Hippocampal formation (tissue), 2 donors: ENCODE data around the gene GRAMD1B.

Source experiments
- DNase-seq, 2 donors: peaks; one replicate each; lab custom pipeline; 2025; lab: John Stamatoyannopoulos, UW

The GRAMD1B gene

GRCh38 chr11:123409456-123410217, 20.4 kb upstream of the GRAMD1B start:
- DNase-seq = no peak

DNA sequence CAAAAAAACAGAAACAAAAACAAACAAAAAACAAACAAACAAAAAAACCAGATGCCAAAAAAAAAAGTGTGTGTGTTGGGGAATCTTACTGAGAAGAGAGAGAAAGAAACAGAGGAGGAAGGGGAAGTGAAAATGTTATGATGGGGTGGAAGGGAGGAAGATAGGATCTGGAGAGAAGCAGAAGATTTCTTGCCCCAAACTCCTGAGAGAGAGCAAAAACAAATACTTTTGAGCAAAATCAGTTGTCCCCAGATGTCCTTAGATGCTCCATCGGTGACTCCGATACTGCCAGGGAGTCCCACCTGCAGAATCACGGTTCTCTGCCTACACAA, 19.9 kb upstream of the GRAMD1B start:
- no peak for DNase-seq

DNA sequence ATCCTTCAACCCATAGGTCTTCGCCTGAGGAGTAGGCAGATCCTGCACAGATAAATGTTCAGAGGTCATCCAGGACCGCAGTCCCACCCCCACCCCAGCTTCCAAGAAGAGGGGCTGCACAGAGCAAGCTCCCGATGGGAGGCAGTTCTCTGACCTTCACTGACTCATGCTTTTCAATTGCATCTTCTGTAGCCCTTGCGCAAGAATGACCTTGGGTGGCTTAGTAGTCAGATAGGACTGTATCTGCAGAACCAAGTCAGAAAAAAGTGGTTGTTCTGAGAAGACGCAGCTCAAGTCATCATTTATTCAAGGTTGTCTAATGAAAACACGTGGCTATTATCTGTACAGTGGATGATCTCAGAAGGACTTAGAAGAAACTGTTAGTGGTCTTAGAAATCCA, 16.4 kb upstream of the GRAMD1B start:
- DNase-seq = no peak

- DNase-seq = no peak
Measured at GRCh38 chr11:123416566-123416965, 13.5 kb upstream of the GRAMD1B start.

GRCh38 chr11:123418351-123419114, 11.5 kb upstream of the GRAMD1B start:
- no peak for DNase-seq

DNA sequence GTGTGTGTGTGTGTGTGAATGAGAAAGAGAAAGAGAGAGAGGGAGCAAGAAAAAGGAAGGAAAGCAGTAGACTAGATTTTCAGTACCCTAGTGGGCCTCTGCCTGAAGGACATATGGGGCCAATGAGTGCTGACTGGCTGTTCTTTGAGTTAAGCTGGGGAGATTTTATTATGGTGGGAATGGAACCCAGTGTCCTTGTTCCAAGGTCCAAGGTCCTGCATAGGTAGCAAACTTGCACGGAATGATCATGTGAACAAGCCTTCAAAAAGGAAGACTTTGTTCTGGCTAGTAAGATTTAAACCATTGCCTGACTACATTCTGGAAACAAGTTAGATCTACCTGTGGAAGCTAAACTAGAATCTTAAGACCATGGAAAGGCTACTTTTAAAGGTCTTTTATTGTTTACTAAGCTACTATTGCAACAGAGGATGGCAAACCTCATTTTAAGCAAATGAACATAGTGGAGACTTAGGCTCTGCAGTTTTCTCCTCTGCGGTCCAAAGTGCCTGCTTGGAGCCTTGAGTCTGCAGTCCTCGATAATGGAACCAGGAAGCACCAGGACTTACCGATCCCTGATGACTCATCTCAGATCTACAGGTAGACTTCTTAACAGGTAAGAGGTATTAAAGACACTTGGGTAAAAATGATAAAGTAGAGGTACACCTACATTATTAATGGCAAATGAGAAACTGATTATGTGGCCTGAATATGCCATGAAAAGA, 10.2 kb upstream of the GRAMD1B start:
- DNase-seq = no peak

DNA sequence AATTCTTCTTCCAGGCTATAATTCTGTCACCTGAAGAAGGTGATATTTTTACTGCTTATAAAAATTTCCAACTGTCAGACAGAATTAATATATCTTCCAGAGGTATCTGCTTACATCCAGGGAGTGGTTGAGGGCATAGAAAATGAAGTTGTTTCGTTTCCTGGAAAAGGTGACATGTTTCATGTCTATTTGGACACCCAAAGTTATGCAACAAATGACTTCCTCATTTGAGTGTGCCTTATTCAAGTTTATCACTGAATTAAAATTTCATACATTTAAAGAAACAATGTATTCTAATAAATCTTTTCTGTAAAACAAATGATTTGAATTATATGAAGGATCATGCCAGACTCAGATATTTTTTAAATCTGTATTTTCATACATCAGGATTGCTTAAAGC, 8.5 kb upstream of the GRAMD1B start:
- no peak for DNase-seq

DNA sequence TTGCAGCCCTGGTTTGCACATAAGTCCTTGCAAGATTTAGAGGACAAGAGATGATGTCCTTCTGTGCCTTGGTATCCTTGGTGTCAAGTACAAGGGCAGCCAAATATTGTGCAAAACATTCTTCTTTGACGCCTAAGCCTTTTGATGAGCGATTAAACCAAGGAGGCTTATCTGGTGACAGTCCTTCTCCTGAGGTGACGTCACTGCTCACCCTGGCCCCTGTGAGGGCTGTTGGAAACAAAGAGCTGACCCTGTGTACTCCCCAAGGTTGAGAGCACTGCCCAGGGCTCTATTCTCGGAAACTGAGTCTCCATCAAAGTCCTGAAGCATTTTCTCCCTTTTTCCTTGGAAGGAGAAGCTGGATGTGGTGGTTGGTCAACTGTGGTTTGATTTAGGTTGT, 4.7 kb upstream of the GRAMD1B start:
- no peak for DNase-seq

DNA sequence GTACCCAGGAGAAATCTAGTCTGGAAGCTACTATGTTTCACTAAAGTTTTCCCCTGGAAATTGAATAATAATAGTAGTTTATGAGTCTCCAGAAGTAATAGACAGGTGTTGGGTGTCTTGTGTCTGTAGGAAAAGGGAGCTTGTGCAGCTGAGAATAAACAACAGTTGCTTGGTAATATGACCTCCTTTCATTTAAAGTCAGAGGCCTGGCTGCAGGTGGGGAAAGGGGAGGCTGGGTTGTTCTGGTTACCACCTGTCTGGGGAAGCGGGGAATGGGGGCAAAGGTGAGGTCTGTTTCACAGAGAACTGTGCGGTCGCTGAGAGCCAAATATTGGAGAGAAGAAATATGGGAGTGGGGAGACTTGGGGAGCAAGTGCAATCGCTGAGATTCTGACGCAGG, 3.3 kb upstream of the GRAMD1B start:
- DNase-seq = no peak

DNA sequence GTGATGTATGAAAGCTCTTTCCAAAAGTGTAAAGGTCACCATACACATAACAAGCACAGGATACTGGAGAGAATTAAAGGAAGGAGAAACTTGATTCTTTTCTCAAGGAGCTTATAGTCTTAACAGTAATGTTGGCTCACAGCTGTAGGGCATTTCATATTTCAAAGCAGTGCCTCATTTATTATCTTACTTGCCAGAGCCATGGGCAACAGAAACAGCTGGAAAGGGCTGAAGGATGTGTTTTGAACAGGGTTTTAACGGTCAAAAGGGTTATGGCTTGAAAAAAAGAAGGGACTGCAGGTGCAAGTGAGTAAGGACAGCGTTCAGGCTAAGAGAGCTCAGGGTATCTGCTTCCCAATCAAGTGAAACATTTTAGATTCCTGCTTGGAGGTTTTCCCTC, 2.7 kb upstream of the GRAMD1B start:
- DNase-seq = no peak

- DNase-seq = no peak
Measured at GRCh38 chr11:123428116-123428715, 1.9 kb upstream of the GRAMD1B start.

DNA sequence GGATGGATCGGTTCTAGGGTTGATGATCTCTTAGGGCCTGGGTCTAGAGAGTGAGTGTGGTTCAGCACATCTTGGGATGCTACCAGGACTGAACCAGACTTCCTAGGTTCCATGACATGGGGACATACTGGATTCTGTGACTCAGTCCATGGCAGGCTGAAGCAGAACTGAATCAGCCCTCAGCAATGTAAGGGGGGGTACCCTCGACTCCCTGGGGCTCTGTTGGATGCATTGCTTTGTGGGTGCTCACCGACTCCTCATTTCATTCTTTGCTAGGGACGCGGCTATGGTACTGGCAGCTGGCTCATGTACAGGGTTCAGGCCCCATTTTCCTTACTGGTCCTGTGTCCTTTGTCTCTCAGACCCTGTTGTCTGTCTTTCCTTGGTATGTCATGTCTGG, 733 bp upstream of the GRAMD1B start:
- no peak for DNase-seq

DNA sequence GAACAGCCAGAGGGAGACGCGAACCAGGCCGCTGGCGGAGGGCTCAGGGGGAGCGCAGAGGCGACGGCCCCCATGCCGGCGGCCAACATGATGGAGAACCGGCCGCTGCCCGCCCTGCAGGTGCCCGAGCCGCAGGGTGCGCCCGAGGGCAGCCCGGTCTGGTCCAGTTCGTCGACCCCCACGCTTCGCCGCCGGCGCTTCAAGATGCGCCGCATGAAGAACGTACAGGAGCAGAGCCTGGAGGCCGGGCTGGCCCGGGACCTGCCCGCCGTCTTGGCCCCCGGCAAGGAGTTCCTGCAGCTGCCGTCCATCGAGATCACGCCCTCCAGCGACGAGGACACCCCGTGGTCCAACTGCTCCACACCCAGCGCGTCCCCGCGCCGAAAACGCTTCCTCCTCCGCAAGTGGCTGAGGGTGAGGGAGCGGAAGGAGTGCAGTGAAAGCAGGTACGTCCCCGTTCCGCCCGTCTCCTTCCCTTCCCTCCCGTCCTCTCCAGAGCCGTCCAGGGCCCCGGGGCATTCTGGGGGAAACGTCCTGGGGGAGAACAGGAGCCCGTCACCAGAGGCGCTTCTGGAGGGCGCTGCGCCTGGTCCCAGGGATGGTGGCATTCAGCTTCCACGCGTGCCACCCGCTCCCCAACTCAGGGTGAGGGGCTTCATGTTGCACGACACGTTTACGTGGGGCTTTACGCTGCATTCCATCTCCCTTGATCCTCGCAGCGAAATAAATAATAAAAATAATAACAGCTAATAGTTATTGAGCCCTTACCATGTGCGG, 840 bp downstream of the GRAMD1B start:
- peak in 1 of 2 donors; percentile 45 for DNase-seq

GRCh38 chr11:123431619-123432018, 1.6 kb downstream of the GRAMD1B start:
- no peak for DNase-seq

GRCh38 chr11:123434262-123434661, 4.2 kb downstream of the GRAMD1B start:
- no peak for DNase-seq

DNA sequence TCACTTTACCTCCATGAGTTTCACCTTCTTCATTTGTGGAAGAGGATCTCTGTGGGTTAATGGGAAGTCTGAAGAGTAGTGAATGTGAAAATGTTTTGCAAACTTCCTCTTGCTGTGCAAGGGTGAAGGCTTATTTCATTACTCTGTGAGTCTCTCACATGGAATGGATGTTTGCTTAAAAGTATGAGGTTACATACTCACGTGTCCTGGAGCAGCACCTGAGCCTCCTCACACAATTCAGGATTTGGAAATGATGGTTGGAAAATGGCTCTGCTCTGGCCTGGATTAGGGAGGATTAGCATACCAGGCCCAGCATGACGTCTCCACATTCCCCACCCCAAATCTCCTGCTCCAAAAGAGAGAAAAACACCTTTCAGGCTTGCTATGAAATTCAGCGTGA, 4.8 kb downstream of the GRAMD1B start:
- no peak for DNase-seq

- DNase-seq = no peak
Measured at GRCh38 chr11:123437236-123437979, 7.3 kb downstream of the GRAMD1B start.

DNA sequence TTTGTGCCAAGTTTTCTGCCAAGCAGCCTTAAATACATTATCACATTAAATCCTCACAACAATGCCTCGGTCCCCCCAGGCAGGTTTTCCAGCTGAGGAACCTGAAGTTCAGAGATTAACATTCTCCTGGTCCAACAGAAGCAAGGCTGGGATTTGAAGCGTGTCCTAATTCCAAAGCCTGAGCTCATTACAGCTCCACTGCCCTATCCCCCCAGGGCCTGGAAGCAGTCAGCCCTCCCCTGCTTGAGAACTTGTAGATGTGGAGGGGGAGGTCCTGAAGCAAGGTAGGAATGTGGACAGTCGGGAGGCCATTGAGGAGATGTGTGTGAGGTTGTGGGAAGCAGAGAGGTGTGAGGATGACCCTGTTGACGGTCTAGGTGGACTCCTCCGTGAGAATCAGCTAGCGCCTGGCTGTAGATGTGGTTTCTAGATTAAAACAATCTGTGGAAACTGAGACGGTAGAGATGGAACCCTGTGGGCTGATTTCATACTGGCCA, 8.1 kb downstream of the GRAMD1B start:
- DNase-seq = no peak

GRCh38 chr11:123439616-123440015, 9.5 kb downstream of the GRAMD1B start:
- DNase-seq = no peak

GRCh38 chr11:123441161-123441560, 11.1 kb downstream of the GRAMD1B start:
- DNase-seq = no peak
